Coronary artery (tissue), 2 donors: Measurements from ENCODE around the gene RNF182.

Source experiments
- DNase-seq: peaks from one replicate; pipeline ENCODE4 v3.0.0-alpha.2; 2017; ENCODE audit warnings: low spot score
- H3K27ac ChIP-seq, 2 donors: fragments of 200-600 bp; sonication (generic); one replicate each; pipeline ENCODE4 v1.5.1; 2016 to 2019
- H3K4me3 ChIP-seq: fragments of 200-600 bp; sonication (generic); 2 replicates; pipeline ENCODE4 v1.5.1; 2016; ENCODE audit warnings: mild to moderate bottlenecking, moderate library complexity
- CTCF ChIP-seq: fragments of 200-600 bp; sonication (generic); IDR thresholded peaks from one replicate; pipeline ENCODE4 v1.5.1; 2019; ENCODE audit warnings: antibody characterized with exemption

The RNF182 gene

GRCh38 chr6:13988908-13989307 is 64.2 kb downstream of the RNF182 start:
- H3K27ac ChIP-seq = no peak overlapping the region
- no peak overlapping the region for H3K4me3 ChIP-seq
- no peak for TF ChIP-seq CTCF
- DNase-seq = no peak

GRCh38 chr6:13989496-13990144 is 64.9 kb downstream of the RNF182 start:
- no peak for TF ChIP-seq CTCF

GRCh38 chr6:13990796-13991195 is 66.0 kb downstream of the RNF182 start:
- DNase-seq = no peak
- Histone ChIP-seq H3K4me3 (no peak overlapping the region), H3K27ac (no peak overlapping the region)
- no peak for TF ChIP-seq CTCF

More at GRCh38 chr6:13989496-13990144, 64.9 kb downstream of the RNF182 start:
- Histone ChIP-seq H3K4me3 (no peak overlapping the region), H3K27ac (no peak overlapping the region)
- DNase-seq = no peak

- no peak for DNase-seq
- Histone ChIP-seq H3K27ac (no peak overlapping the region), H3K4me3 (no peak overlapping the region)
- TF ChIP-seq CTCF = no peak
These were observed 66.6 kb downstream of the RNF182 start for GRCh38 chr6:13991393-13991792.

GRCh38 chr6:13992417-13993055 is 67.8 kb downstream of the RNF182 start:
- H3K4me3 ChIP-seq = no peak overlapping the region
- no peak for DNase-seq
- no peak overlapping the region for H3K27ac ChIP-seq
- TF ChIP-seq CTCF = no peak

GRCh38 chr6:13993416-13993815 is 68.7 kb downstream of the RNF182 start:
- no peak for DNase-seq
- TF ChIP-seq CTCF = no peak
- Histone ChIP-seq H3K27ac (no peak overlapping the region), H3K4me3 (no peak overlapping the region)

GRCh38 chr6:13998356-13998755 is 73.6 kb downstream of the RNF182 start:
- TF ChIP-seq CTCF = no peak
- DNase-seq = no peak
- Histone ChIP-seq H3K27ac (no peak overlapping the region), H3K4me3 (no peak overlapping the region)
